Activated CD4-positive, alpha-beta T cell treated with anti-CD3 and anti-CD28 coated beads, Interleukin-2, amount 50 U/mL, for 16 hours (primary cell): ENCODE results near the gene SHKBP1.
A peak's percentile ranks its signal among the peaks of the same experiment; 100 is the strongest.

Experiments used
- DNase-seq: peaks from one replicate; pipeline ENCODE4 v3.0.0-alpha.2; 2020

SHKBP1 gene

GRCh38 chr19:40603389-40604170 lies 26.9 kb downstream of the SHKBP1 start:
- peak; percentile 98 for DNase-seq

GRCh38 chr19:40604171-40604646 lies 27.5 kb downstream of the SHKBP1 start:
- DNase-seq: no peak

GRCh38 chr19:40604647-40605215 lies 28.1 kb downstream of the SHKBP1 start:
- DNase-seq: no peak

- peak; percentile 91 for DNase-seq
These were observed 28.7 kb downstream of the SHKBP1 start for GRCh38 chr19:40605216-40605971.

- no peak for DNase-seq
These were observed 30.9 kb downstream of the SHKBP1 start for GRCh38 chr19:40607311-40608239.

- no peak for DNase-seq
These were observed 31.6 kb downstream of the SHKBP1 start for GRCh38 chr19:40608240-40608621.

GRCh38 chr19:40608957-40609356 lies 32.3 kb downstream of the SHKBP1 start:
- no peak for DNase-seq

GRCh38 chr19:40609561-40610395 lies 33.1 kb downstream of the SHKBP1 start:
- peak; percentile 97 for DNase-seq

- DNase-seq: peak; percentile 72
These were observed 33.9 kb downstream of the SHKBP1 start for GRCh38 chr19:40610396-40611064.

- peak; percentile 35 for DNase-seq
These were observed 34.4 kb downstream of the SHKBP1 start for GRCh38 chr19:40611096-40611495.

- no peak for DNase-seq
These were observed 35.4 kb downstream of the SHKBP1 start for GRCh38 chr19:40611900-40612698.

GRCh38 chr19:40612831-40613689 lies 36.4 kb downstream of the SHKBP1 start:
- DNase-seq: peak; percentile 77

GRCh38 chr19:40613690-40614621 lies 37.3 kb downstream of the SHKBP1 start:
- peak; percentile 87 for DNase-seq

- peak; percentile 87 for DNase-seq
These were observed 38.1 kb downstream of the SHKBP1 start for GRCh38 chr19:40614622-40615411.

GRCh38 chr19:40616178-40616577 lies 39.5 kb downstream of the SHKBP1 start:
- no peak for DNase-seq

GRCh38 chr19:40616941-40617340 lies 40.3 kb downstream of the SHKBP1 start:
- no peak for DNase-seq

- no peak for DNase-seq
These were observed 41.3 kb downstream of the SHKBP1 start for GRCh38 chr19:40617961-40618360.
